GM19452 (cell line): Measurements from ENCODE around the gene SLC23A2.
"Not testable (repeated sequence)": the region's sequence is repeated elsewhere in the genome, so short reads cannot be mapped to it uniquely, and the experiment has no call there.

Experiments
- ATAC-seq: cut with Tn5 transposase; IDR thresholded peaks from one replicate; pipeline ENCODE4 v1.9.1; 2021; ENCODE audit not compliant: unreplicated experiment

SLC23A2 gene

DNA sequence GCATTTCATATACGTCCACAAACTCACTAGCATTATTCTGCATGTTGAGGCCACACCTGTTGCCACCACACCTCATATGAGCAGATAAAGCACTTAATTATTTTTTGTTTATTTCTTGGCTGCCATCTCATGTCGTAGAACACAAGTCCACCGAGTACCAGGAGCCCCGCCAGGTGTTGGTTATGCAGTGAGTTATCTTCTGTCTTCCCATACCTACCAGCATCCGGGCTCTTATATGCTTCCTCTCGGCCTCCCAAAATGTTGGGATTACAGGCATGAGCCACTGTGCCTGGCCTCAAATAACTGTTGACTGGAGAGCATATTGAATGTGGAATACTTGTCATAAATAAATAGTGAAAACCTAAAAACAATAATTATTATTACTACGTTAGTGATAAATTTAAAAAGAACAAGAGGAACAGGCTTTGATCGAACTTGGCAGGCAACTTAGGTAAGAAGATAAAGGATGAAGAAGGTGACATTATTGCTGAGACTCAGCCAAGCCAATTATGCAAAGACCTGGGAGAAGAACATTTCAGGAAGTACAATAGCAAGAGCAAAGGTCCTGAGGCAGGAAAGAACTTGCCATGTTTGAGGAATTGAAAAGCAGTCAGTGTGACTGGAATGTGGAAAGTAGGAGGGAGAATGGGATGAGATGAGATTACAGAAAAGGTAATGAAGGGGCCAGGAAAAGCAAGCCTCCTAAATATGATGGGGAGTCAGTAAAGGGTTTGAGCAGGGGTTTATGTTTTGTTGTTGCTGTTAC is 12.6 kb upstream of the SLC23A2 start:
- no peak for ATAC-seq

DNA sequence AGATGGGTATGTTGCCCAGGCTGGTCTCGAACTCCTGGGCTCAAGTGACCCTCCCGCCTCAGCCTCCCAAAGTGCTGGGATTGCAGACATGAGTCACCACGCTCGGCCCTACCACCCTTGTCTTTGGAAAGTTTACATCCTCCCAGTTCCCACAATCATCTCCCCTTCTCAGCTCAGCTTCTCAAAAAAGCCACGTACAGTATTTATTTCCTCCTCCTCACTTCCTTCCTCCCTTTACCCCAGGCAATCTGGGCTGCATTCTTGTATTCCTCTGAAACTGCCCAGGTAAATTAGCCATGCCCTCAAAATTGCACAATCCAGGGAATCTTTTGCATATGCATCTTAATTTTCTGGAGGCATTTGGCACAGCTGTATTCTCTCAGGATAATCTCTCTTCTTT is 7.4 kb upstream of the SLC23A2 start:
- no peak for ATAC-seq

DNA sequence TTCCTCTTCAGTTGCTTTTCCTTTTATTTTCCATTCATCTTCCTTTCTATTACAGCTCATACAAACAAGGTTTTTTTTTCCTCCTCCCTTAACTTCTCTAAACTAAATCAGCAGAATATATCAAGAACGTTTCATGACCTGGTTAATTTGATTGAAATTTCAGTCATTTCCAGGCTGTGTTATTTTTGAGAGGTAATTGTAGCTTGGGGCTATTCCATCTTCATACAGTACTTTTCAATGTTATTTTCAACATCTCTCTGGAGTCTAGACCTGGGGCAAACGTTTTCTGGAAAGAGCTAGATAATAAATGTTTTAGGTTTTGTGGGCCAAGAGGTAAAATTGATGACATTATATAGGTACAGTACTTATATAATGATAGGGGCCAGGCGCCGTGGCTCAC is 4.0 kb upstream of the SLC23A2 start:
- ATAC-seq = no peak

DNA sequence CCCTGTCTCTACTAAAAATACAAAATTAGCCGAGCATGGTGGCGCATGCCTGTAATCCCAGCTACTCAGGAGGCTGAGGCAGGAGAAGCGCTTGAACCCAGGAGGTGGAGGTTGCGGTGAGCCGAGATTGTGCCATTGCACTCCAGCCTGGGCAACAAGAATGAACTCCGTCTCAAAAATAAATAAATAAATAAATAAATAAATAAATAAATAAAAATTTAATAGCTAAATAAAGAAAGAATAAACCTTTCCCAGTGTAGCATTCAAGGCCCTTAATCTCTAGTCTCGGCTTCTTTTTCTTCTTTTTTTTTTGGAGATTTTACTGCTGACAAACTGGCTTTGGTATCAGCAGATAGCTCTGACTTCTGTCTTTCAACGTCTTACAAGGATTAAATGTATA is 3.5 kb upstream of the SLC23A2 start:
- ATAC-seq = not testable (repeated sequence)

DNA sequence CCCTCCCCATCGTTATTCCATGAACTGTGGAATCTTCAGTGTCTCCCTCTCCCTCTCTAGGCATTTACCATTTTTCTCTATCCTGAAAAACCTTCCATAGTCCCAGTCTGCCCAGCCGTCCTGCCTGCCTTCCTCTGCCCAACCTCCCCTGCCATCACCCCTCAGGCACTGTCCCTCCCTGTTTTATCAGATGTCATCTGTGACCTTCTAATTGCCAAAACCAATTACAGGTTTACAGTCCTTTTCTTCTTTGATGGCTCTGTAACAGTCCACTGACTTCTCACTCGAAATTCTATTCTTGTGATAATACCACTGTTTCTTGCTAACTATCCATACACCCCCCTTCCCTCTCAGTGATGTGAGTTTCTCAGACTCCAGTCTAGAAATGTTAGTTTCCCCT is 2.3 kb upstream of the SLC23A2 start:
- no peak for ATAC-seq

GRCh38 chr20:5002077-5002413 is 735 bp upstream of the SLC23A2 start:
- no peak for ATAC-seq

GRCh38 chr20:5000263-5001173 is 792 bp downstream of the SLC23A2 start:
- ATAC-seq = no peak

DNA sequence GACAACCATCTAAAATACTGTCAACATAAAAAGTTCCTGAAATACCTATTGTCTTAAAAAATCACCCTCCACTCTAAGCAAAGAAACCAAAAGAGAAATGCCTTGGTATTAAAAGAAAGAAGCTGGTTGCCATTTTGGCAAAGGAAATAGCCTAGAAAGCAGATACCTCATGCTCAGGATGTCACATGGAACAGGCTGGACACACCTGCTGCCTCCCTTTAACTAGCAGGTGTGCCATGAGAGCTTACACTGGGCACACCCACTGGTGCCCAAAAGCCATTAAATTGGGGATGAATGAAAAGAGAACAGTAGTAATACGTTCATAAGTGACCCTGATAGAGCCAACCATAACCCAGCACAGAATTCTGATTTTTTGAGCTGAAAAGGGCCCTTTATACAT is 1.5 kb downstream of the SLC23A2 start:
- no peak for ATAC-seq

DNA sequence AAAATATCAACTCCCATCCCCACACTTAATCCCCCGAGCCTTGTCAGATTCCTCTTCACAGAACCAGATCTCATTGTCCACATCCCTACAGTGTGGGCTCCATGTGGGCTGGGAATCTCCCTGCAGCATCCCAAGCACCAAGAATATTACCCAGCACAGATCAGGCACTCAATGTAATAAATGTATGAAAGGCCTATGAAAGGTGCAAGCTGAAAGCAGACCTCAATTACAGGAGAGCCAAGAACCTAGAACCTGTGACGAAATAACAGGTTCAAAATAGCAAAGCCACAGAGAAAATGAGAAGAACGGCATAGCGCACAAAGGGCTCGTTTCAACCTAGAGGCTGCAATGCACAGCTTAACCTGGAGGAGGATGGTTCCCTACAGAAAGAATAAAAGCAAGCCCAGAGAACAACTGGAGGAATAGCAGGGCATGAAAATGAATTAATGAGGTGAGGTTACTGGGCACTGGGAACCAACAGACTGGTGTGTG is 3.1 kb downstream of the SLC23A2 start:
- no peak for ATAC-seq

GRCh38 chr20:4997222-4997621 is 4.1 kb downstream of the SLC23A2 start:
- ATAC-seq = no peak

DNA sequence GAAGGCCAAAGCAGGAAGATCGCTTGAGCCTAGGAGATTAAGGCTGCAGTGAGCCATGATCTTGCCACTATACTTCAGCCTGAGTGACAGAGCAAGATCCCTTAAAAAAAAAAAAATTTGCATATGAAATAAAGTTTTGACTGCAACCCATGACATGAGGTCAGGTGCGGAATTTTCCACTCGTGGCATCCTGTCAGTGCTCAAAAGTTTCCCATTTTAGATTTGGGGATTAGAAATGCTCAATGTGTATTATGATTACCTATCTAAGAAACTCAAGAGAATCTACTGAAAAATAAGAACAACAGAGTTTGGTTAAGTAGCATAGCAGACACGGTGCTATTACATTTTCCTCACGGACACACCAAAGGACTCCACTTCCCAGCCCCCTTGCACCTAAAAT is 11.7 kb downstream of the SLC23A2 start:
- ATAC-seq = no peak

- ATAC-seq = no peak
Measured at GRCh38 chr20:4987130-4987529, 14.2 kb downstream of the SLC23A2 start.

DNA sequence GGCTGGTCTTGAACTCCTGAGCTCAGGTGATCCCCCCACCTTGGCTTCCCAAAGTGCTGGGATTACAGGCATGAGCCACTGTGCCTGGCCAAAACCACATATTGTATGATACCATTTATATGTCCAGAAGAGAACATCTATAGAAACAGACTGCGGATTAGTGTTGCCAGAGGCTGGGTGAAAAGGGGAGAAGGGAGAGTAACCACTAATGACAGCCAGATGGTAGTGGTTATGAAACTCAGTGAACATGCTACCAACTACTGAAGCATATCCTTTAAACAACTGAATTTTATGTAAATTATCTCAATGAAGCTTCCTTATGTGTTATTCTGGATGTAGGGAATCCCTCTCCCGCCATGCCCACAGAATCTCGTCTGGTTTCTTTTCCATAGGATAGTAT is 15.7 kb downstream of the SLC23A2 start:
- ATAC-seq = no peak

DNA sequence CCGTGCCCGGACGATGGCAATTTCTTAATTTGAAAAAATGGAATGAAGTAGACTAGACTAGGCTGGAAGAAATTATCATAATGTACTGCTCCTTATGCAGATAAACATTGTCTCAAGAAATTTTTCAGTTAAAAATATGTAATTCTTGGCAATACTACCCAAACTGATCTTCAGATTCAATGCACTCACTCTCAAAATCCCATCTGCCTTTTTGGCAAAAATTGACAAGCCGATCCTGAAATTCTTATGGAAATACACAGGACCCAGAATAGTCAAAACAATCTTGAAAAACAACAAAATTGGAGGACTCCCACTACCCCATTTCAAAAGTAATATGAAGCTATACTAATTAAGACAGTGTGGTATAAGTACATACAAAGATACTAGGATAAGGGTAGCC is 19.0 kb downstream of the SLC23A2 start:
- no peak for ATAC-seq

GRCh38 chr20:4979841-4980410 is 21.4 kb downstream of the SLC23A2 start:
- ATAC-seq = no peak

- no peak for ATAC-seq
Measured at GRCh38 chr20:4978050-4978918, 23.0 kb downstream of the SLC23A2 start.

DNA sequence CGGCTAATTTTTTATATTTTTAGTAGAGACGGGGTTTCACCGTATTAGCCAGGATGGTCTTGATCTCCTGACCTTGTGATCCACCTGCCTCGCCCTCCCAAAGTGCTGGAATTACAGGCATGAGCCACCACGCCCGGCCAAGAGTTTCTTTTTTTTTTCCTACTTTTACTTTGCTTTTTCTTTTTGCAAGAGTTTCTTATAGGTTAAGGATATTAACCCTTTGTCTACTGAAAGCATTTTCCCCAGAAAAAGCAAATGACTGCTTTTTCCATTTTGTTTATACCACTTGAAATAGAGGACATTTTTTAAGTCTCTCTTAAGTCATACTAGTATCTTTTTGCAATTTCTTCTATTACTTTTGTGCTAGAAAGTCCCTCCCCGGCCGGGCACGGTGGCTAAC is 25.3 kb downstream of the SLC23A2 start:
- ATAC-seq = not testable (repeated sequence)

GRCh38 chr20:4973330-4974097 is 27.8 kb downstream of the SLC23A2 start:
- peak; percentile 77 for ATAC-seq

GRCh38 chr20:4972506-4973251 is 28.6 kb downstream of the SLC23A2 start:
- no peak for ATAC-seq
